HepG2 (cell line): ENCODE results near the gene SYPL2. TPM values are rescaled to one million over a fixed set of nuclear protein-coding genes. Genes with fewer than 3 reads are reported as not detected.

Experiments
- ELK4 ChIP-seq: sonication (generic); formaldehyde crosslinking; IDR thresholded peaks from 2 replicates; pipeline ENCODE4 v1.9.0; 2021; ENCODE audit warnings: missing genetic modification reagents, borderline replicate concordance
- IKZF1 ChIP-seq: fragments of 450-650 bp; IDR thresholded peaks from 2 replicates; pipeline ENCODE4 v1.7.1; 2016
- MAFG ChIP-seq: sonication (generic); formaldehyde crosslinking; IDR thresholded peaks from 2 replicates; pipeline ENCODE4 v1.5.1; 2020; ENCODE audit warnings: mild to moderate bottlenecking, missing genetic modification reagents
- PPARG ChIP-seq: conservative IDR thresholded peaks from 2 replicates; pipeline ENCODE4 v1.6.1; 2016; ENCODE audit warnings: missing biosample characterization, missing genetic modification reagents
- SP1 ChIP-seq, 2 experiments: fragments of 450-650 bp in 1 of 2; sonication (generic) in 1 of 2; formaldehyde crosslinking in 1 of 2; IDR thresholded peaks; 2 replicates each; pipeline versions ENCODE4 v1.4.0 to v1.6.1; 2016 to 2020; ENCODE audit warnings: missing genetic modification reagents in 1 of 2
- TCF7L2 ChIP-seq: IDR thresholded peaks from 2 replicates; pipeline ENCODE4 v1.6.1; 2011; ENCODE audit warnings: mild to moderate bottlenecking, low read depth, low read length, moderate library complexity
- ZBTB7B ChIP-seq: sonication (generic); formaldehyde crosslinking; IDR thresholded peaks from 2 replicates; pipeline ENCODE4 v1.4.0; 2020; ENCODE audit warnings: missing genetic modification reagents
- ZFX ChIP-seq: sonication (generic); formaldehyde crosslinking; IDR thresholded peaks from 2 replicates; pipeline ENCODE4 v1.4.0; 2020; ENCODE audit warnings: mild to moderate bottlenecking, low read depth, missing genetic modification reagents, moderate library complexity
- ZMAT3 ChIP-seq: sonication (generic); formaldehyde crosslinking; conservative IDR thresholded peaks from 2 replicates; pipeline ENCODE4 v1.7.0; 2021; ENCODE audit warnings: missing genetic modification reagents
- ZNF331 ChIP-seq: sonication (generic); formaldehyde crosslinking; IDR thresholded peaks from 2 replicates; pipeline ENCODE4 v1.4.0; 2020; ENCODE audit warnings: missing genetic modification reagents
- ZNF468 ChIP-seq: sonication (generic); formaldehyde crosslinking; IDR thresholded peaks from 2 replicates; pipeline ENCODE4 v1.8.0; 2022; ENCODE audit warnings: mild to moderate bottlenecking, moderate library complexity, missing genetic modification reagents
- ZNF746 ChIP-seq: sonication (generic); formaldehyde crosslinking; IDR thresholded peaks from 2 replicates; pipeline ENCODE4 v1.8.0; 2022; ENCODE audit warnings: mild to moderate bottlenecking, missing genetic modification reagents
- ZNF766 ChIP-seq: sonication (generic); formaldehyde crosslinking; IDR thresholded peaks from 2 replicates; pipeline ENCODE4 v1.5.0; 2020; ENCODE audit warnings: missing genetic modification reagents, borderline replicate concordance
- polyA plus RNA-seq, 8 experiments: library from polyadenylated mRNA; depleted of rRNA in 3 of 8; stranded (reverse) in 7 of 8; unstranded in 1 of 8; fragments of >200 nt; fragmentation: Illumina TruSeq in 4 of 8; extraction: Trizol in 4 of 8; gene quantifications; 2 replicates each; pipeline versions ENCODE4 v1.2.1 to v1.2.3, GENCODE V29; 2011 to 2016; ENCODE audit warnings: low read depth in 4 of 8, missing spikeins in 1 of 8, mixed read lengths in 1 of 8; ENCODE audit not compliant: insufficient read depth in 1 of 8
- total RNA-seq, 5 experiments: library from RNA; depleted of rRNA; stranded (reverse); fragments of >200 nt; fragmentation: Illumina TruSeq; extraction: Trizol; gene quantifications; 2 replicates each; pipeline ENCODE4 v1.2.3, GENCODE V29; 2016; ENCODE audit warnings: low read depth in 1 of 5
- TF ChIP-seq, protein P1 (sequence below): IDR thresholded peaks from 2 replicates; pipeline ENCODE4 v1.6.1; 2012; ENCODE audit warnings: low read length, improper control_type of control experiment
- TF ChIP-seq, protein P2 (sequence below): IDR thresholded peaks from 2 replicates; pipeline ENCODE4 v1.6.1; 2012; ENCODE audit warnings: low read depth, low read length, improper control_type of control experiment
- TF ChIP-seq, protein P3 (sequence below): sonication (generic); formaldehyde crosslinking; IDR thresholded peaks from 2 replicates; pipeline ENCODE4 v1.9.0; 2021; ENCODE audit warnings: missing genetic modification reagents, mild to moderate bottlenecking, borderline replicate concordance
- TF ChIP-seq, protein P4 (sequence below), 2 experiments: sonication (generic) in 1 of 2; formaldehyde crosslinking in 1 of 2; IDR thresholded peaks; 2 replicates each; pipeline versions ENCODE4 v1.4.0 to v1.6.1; 2018 to 2020; ENCODE audit warnings: missing genetic modification reagents in 2 of 2, borderline replicate concordance in 1 of 2, low read depth in 1 of 2, mild to moderate bottlenecking in 1 of 2, missing biosample characterization in 1 of 2

Gene SYPL2
- total and polyA plus RNA-seq, 2 of the 13 experiments (the other 11 are each of a cell fraction or from before 2014, with no cell fraction given), result 0.17 to 0.24 TPM

- TF ChIP-seq, protein P1, sequence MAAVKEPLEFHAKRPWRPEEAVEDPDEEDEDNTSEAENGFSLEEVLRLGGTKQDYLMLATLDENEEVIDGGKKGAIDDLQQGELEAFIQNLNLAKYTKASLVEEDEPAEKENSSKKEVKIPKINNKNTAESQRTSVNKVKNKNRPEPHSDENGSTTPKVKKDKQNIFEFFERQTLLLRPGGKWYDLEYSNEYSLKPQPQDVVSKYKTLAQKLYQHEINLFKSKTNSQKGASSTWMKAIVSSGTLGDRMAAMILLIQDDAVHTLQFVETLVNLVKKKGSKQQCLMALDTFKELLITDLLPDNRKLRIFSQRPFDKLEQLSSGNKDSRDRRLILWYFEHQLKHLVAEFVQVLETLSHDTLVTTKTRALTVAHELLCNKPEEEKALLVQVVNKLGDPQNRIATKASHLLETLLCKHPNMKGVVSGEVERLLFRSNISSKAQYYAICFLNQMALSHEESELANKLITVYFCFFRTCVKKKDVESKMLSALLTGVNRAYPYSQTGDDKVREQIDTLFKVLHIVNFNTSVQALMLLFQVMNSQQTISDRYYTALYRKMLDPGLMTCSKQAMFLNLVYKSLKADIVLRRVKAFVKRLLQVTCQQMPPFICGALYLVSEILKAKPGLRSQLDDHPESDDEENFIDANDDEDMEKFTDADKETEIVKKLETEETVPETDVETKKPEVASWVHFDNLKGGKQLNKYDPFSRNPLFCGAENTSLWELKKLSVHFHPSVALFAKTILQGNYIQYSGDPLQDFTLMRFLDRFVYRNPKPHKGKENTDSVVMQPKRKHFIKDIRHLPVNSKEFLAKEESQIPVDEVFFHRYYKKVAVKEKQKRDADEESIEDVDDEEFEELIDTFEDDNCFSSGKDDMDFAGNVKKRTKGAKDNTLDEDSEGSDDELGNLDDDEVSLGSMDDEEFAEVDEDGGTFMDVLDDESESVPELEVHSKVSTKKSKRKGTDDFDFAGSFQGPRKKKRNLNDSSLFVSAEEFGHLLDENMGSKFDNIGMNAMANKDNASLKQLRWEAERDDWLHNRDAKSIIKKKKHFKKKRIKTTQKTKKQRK, result no peak
- TF ChIP-seq PPARG (CRISPR knock-in tag), result no peak
- peak; percentile 88 for TF ChIP-seq ZMAT3 (CRISPR knock-in tag)
- no peak for TF ChIP-seq TCF7L2
- TF ChIP-seq ZNF331, result peak; percentile 65; the same call in 1 of the 2 replicates
- TF ChIP-seq ZNF766 (CRISPR knock-in tag), result 0 out of 2 replicates have a peak, but pooled peaks have one; percentile 21
- TF ChIP-seq ELK4 (CRISPR knock-in tag), result no peak
- no peak; the same call in 1 of the 2 replicates for TF ChIP-seq ZFX (CRISPR knock-in tag)
- TF ChIP-seq IKZF1, result no peak
- TF ChIP-seq SP1 (IDR thresholded peaks at IDR 0.05), result no peak
- peak; percentile 65; the same call in 1 of the 2 replicates for TF ChIP-seq SP1 (CRISPR knock-in tag; IDR thresholded peaks at IDR 0.05)
- TF ChIP-seq ZBTB7B, result peak; percentile 88
- no peak for TF ChIP-seq MAFG (CRISPR knock-in tag)
- TF ChIP-seq, protein P2, sequence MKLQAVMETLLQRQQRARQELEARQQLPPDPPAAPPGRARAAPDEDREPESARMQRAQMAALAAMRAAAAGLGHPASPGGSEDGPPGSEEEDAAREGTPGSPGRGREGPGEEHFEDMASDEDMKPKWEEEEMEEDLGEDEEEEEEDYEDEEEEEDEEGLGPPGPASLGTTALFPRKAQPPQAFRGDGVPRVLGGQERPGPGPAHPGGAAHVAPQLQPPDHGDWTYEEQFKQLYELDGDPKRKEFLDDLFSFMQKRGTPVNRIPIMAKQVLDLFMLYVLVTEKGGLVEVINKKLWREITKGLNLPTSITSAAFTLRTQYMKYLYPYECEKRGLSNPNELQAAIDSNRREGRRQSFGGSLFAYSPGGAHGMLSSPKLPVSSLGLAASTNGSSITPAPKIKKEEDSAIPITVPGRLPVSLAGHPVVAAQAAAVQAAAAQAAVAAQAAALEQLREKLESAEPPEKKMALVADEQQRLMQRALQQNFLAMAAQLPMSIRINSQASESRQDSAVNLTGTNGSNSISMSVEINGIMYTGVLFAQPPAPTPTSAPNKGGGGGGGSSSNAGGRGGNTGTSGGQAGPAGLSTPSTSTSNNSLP, result no peak
- TF ChIP-seq ZNF468, result no peak
- no peak for TF ChIP-seq ZNF746 (CRISPR knock-in tag)
- TF ChIP-seq, protein P3, sequence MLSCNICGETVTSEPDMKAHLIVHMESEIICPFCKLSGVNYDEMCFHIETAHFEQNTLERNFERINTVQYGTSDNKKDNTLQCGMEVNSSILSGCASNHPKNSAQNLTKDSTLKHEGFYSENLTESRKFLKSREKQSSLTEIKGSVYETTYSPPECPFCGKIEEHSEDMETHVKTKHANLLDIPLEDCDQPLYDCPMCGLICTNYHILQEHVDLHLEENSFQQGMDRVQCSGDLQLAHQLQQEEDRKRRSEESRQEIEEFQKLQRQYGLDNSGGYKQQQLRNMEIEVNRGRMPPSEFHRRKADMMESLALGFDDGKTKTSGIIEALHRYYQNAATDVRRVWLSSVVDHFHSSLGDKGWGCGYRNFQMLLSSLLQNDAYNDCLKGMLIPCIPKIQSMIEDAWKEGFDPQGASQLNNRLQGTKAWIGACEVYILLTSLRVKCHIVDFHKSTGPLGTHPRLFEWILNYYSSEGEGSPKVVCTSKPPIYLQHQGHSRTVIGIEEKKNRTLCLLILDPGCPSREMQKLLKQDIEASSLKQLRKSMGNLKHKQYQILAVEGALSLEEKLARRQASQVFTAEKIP, result no peak
- TF ChIP-seq, protein P4, sequence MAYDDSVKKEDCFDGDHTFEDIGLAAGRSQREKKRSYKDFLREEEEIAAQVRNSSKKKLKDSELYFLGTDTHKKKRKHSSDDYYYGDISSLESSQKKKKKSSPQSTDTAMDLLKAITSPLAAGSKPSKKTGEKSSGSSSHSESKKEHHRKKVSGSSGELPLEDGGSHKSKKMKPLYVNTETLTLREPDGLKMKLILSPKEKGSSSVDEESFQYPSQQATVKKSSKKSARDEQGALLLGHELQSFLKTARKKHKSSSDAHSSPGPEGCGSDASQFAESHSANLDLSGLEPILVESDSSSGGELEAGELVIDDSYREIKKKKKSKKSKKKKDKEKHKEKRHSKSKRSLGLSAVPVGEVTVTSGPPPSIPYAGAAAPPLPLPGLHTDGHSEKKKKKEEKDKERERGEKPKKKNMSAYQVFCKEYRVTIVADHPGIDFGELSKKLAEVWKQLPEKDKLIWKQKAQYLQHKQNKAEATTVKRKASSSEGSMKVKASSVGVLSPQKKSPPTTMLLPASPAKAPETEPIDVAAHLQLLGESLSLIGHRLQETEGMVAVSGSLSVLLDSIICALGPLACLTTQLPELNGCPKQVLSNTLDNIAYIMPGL (CRISPR knock-in tag; IDR thresholded peaks at IDR 0.05; ENCODE audit: borderline replicate concordance in 1 of 2, low read depth in 1 of 2), result peak; percentile 29 to 34; a peak in 1 of 4 replicates
Measured at GRCh38 chr1:109483672-109484518, 17.5 kb downstream of the SYPL2 start, which contains the start of gene ATXN7L2 (continued).
